SU-DHL-6 (cell line): ENCODE data around the gene ETV6.

ENCODE experiments used
- H2AFZ ChIP-seq: fragments of 200-600 bp; sonication (generic); 2 replicates; pipeline ENCODE4 v1.6.1; 2014; ENCODE audit warnings: low read depth, mild to moderate bottlenecking, moderate library complexity, mixed read lengths, antibody characterized with exemption, low read length; ENCODE audit not compliant: severe bottlenecking
- H3F3A ChIP-seq: fragments of 200-600 bp; shearing (Covaris generic); 2 replicates; pipeline ENCODE4 v1.6.0; 2016; ENCODE audit warnings: antibody characterized with exemption, mild to moderate bottlenecking; ENCODE audit not compliant: insufficient read depth
- H3K27ac ChIP-seq: fragments of 200-600 bp; sonication (generic); 2 replicates; pipeline ENCODE4 v1.5.1; 2016; ENCODE audit warnings: low read depth, mild to moderate bottlenecking, low read length, moderate library complexity, mixed read lengths
- H3K27me3 ChIP-seq: fragments of 200-600 bp; sonication (generic), shearing (Covaris generic); 2 replicates; pipeline ENCODE4 v1.6.0; 2014; ENCODE audit warnings: mild to moderate bottlenecking, low read length
- H3K36me3 ChIP-seq: fragments of 200-600 bp; sonication (generic); 2 replicates; pipeline ENCODE4 v1.6.1; 2014; ENCODE audit warnings: mild to moderate bottlenecking, low read length, mixed read lengths
- H3K4me2 ChIP-seq: fragments of 300-600, 200-600 bp; shearing (Covaris generic), sonication (generic); 2 replicates; pipeline ENCODE4 v1.6.0; 2014; ENCODE audit warnings: low read length, low read depth, mild to moderate bottlenecking; ENCODE audit not compliant: poor library complexity, severe bottlenecking
- H3K4me3 ChIP-seq: fragments of 200-600 bp; sonication (generic); 2 replicates; pipeline ENCODE4 v1.5.1; 2014; ENCODE audit warnings: antibody characterized with exemption, low read length, mild to moderate bottlenecking, mixed read lengths; ENCODE audit not compliant: insufficient read depth, poor library complexity, severe bottlenecking
- H3K79me2 ChIP-seq: fragments of 200-600 bp; sonication (generic); 2 replicates; pipeline ENCODE4 v1.6.1; 2014; ENCODE audit warnings: mild to moderate bottlenecking, low read length, moderate library complexity; ENCODE audit not compliant: insufficient read depth
- H3K9ac ChIP-seq: fragments of 200-600 bp; sonication (generic); 2 replicates; pipeline ENCODE4 v1.7.0; 2014; ENCODE audit warnings: mild to moderate bottlenecking, low read length
- H3K9me2 ChIP-seq: fragments of 200-600 bp; sonication (generic); replicated peaks from 2 replicates; pipeline ENCODE4 v1.6.1; 2014; ENCODE audit warnings: low read length; ENCODE audit not compliant: insufficient read depth
- H3K9me3 ChIP-seq: fragments of 200-600 bp; sonication (generic); 2 replicates; pipeline ENCODE4 v1.6.1; 2014; ENCODE audit warnings: low read length, mixed read lengths; ENCODE audit not compliant: insufficient read depth
- H4K20me1 ChIP-seq: fragments of 200-600 bp; sonication (generic); 2 replicates; pipeline ENCODE4 v1.6.1; 2014; ENCODE audit warnings: low read depth, mild to moderate bottlenecking, antibody characterized with exemption, low read length, moderate library complexity, mixed read lengths
- CTCF ChIP-seq: fragments of 200-600 bp; sonication (generic); IDR thresholded peaks from one replicate; pipeline ENCODE4 v1.5.1; 2017; ENCODE audit warnings: antibody characterized with exemption, mild to moderate bottlenecking, low read length, moderate library complexity; ENCODE audit not compliant: insufficient read depth, poor library complexity, severe bottlenecking
- EZH2phosphoT487 ChIP-seq: fragments of 200-600 bp; sonication (generic), shearing (Covaris generic); conservative IDR thresholded peaks from 2 replicates; pipeline ENCODE4 v1.6.1; 2018; ENCODE audit warnings: mild to moderate bottlenecking, antibody characterized with exemption, low read length, moderate library complexity, mixed read lengths

The ETV6 gene

GRCh38 chr12:11824736-11825135 is 175.3 kb downstream of the ETV6 start:
- H3F3A ChIP-seq, result no peaks in the 10 kb centered on the region
- H3K9me3 ChIP-seq, result no peaks in the 10 kb centered on the region
- no peaks in the 10 kb centered on the region for H3K9me2 ChIP-seq
- no peaks in the 10 kb centered on the region for H3K79me2 ChIP-seq
- H3K4me3 ChIP-seq, result no peak overlapping the region
- no peak overlapping the region for H3K9ac ChIP-seq
- no peak overlapping the region for H2AFZ ChIP-seq
- no peak overlapping the region for H3K4me2 ChIP-seq
- H3K27me3 ChIP-seq, result no peaks in the 10 kb centered on the region
- H4K20me1 ChIP-seq, result no peaks in the 10 kb centered on the region
- H3K27ac ChIP-seq, result no peak overlapping the region
- no peaks in the 10 kb centered on the region for H3K36me3 ChIP-seq
- TF ChIP-seq EZH2phosphoT487 (no peak), CTCF (no peak)

DNA sequence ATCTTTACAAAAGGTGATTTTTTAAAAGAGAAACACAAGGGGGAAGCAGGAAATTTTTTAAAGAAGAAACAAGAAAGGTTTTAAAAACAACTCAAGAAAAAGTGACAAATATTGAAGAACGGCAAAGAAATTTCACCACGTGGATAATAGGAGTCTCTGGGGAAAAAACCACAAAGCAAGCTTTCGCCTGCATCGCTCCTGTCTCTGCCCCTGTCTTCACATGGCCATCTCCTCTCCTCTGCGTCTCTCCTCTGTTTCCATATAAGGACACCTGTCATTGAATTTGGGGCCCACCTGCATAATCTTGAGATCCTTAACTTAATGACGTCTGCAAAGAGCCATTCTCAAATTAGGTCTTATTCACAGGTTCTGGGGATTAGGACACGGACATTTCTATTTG is 175.8 kb downstream of the ETV6 start:
- Histone ChIP-seq H3K27ac (no peak overlapping the region), H4K20me1 (no peaks in the 10 kb centered on the region), H2AFZ (no peak overlapping the region), H3K9me2 (no peaks in the 10 kb centered on the region), H3K79me2 (no peaks in the 10 kb centered on the region), H3K4me3 (no peak overlapping the region), H3K9me3 (no peaks in the 10 kb centered on the region), H3K27me3 (no peaks in the 10 kb centered on the region), H3K9ac (no peak overlapping the region), H3K4me2 (no peak overlapping the region), H3F3A (no peaks in the 10 kb centered on the region), H3K36me3 (no peaks in the 10 kb centered on the region)
- no peak for TF ChIP-seq CTCF
- TF ChIP-seq EZH2phosphoT487, result no peak

DNA sequence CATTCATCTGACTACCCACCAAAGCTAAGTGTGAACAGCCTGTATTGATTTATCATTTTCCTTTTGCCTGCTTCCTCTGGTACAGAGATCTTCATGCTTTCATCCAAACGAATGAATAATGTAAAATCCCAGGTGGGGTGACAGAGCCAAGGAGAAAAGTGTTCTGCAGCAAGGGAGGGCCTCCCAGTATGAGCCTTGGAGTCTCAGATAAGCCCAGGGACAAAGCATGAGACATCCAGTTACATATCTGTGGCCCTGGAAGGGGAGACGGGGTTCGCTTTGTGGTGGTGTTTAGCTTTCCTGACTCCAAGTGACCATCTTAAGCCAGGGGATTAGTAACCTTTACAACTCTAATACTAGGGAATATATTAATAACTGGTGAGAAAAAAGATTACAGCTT is 177.1 kb downstream of the ETV6 start:
- no peaks in the 10 kb centered on the region for H3K9me3 ChIP-seq
- H2AFZ ChIP-seq, result no peak overlapping the region
- H3K36me3 ChIP-seq, result no peaks in the 10 kb centered on the region
- no peaks in the 10 kb centered on the region for H3K79me2 ChIP-seq
- no peaks in the 10 kb centered on the region for H3K9me2 ChIP-seq
- no peak overlapping the region for H3K4me3 ChIP-seq
- H3K4me2 ChIP-seq, result no peak overlapping the region
- TF ChIP-seq EZH2phosphoT487 (no peak), CTCF (no peak)
- H4K20me1 ChIP-seq, result no peaks in the 10 kb centered on the region
- H3K27ac ChIP-seq, result no peak overlapping the region
- no peaks in the 10 kb centered on the region for H3K27me3 ChIP-seq
- H3F3A ChIP-seq, result no peaks in the 10 kb centered on the region
- H3K9ac ChIP-seq, result no peak overlapping the region
